Measurements from ENCODE around the gene SMPD3.
A peak's percentile ranks its signal among the peaks of the same experiment; 100 is the strongest.

DNA sequence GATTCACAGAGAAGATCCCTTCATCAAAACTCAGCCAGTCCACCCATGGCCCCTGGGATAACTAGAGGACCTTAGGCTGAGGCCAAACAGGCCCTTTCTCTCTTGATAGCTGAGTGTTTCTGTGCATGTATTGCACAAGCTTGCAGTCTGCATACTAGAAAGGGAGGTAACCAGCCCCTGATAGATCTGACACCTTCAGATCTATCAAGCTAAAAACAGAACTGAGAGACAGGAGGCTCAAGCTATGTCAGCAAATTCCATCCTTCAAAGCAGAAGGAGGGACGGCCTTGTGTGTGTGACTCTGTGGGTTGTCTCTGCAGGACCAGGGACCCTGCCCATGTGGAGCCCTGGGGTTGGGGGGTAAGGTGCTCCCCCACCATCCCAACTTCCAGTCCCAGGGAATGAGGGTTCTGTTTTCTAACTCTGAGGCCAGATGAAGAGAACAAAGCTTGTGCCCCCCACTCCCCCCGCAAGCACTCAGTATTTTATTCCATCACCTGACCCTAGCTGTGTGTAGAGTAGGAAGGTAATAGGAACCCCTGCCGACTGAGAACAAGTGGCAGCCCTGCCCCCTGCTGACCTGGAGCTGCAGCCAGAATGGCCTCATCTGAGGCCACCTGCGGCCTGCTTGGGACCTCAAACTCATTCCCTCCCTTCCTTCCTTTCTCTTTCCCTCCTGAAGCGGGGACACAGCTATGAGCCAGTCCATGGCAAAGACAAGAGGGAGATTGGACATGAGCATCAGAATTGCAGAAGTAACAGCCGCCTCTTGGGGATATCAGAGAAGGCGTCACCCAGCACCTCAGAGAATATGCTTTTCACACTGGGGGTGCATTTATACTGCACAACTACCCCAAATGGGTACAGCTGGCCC, 63.8 kb downstream of the SMPD3 start:
- TF ChIP-seq, protein P1, sequence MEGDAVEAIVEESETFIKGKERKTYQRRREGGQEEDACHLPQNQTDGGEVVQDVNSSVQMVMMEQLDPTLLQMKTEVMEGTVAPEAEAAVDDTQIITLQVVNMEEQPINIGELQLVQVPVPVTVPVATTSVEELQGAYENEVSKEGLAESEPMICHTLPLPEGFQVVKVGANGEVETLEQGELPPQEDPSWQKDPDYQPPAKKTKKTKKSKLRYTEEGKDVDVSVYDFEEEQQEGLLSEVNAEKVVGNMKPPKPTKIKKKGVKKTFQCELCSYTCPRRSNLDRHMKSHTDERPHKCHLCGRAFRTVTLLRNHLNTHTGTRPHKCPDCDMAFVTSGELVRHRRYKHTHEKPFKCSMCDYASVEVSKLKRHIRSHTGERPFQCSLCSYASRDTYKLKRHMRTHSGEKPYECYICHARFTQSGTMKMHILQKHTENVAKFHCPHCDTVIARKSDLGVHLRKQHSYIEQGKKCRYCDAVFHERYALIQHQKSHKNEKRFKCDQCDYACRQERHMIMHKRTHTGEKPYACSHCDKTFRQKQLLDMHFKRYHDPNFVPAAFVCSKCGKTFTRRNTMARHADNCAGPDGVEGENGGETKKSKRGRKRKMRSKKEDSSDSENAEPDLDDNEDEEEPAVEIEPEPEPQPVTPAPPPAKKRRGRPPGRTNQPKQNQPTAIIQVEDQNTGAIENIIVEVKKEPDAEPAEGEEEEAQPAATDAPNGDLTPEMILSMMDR (IDR thresholded peaks at IDR 0.05; ENCODE audit: low read depth, low read length): peak; percentile 7; the same call in 1 of the 2 replicates
- TF ChIP-seq EZH2phosphoT487 (IDR thresholded peaks at IDR 0.05; ENCODE audit: low read depth): no peak
